OCI-LY1 (cell line): ENCODE data around the gene ORC2.

Experiments
- H2AFZ ChIP-seq: fragments of 200-600 bp; sonication (generic), shearing (Covaris generic); 2 replicates; pipeline ENCODE4 v1.6.0; 2014; ENCODE audit warnings: antibody characterized with exemption, mild to moderate bottlenecking, low read length
- H3F3A ChIP-seq: fragments of 200-600 bp; sonication (generic), shearing (Covaris generic); 2 replicates; pipeline ENCODE4 v1.6.0; 2014; ENCODE audit warnings: mild to moderate bottlenecking, antibody characterized with exemption, low read length, moderate library complexity; ENCODE audit not compliant: insufficient read depth
- H3K27ac ChIP-seq: fragments of 200-600 bp; sonication (generic); 2 replicates; pipeline ENCODE4 v1.5.1; 2014; ENCODE audit warnings: low read length, mixed run types, mild to moderate bottlenecking, low read depth; ENCODE audit not compliant: poor library complexity, severe bottlenecking
- H3K27me3 ChIP-seq: fragments of 200-600 bp; sonication (generic); 2 replicates; pipeline ENCODE4 v1.6.0; 2014; ENCODE audit warnings: antibody characterized with exemption, mild to moderate bottlenecking, low read length, moderate library complexity; ENCODE audit not compliant: insufficient read depth
- H3K36me3 ChIP-seq: fragments of 200-600 bp; sonication (generic); 2 replicates; pipeline ENCODE4 v1.6.1; 2014; ENCODE audit warnings: mild to moderate bottlenecking, antibody characterized with exemption, low read length, moderate library complexity, mixed read lengths; ENCODE audit not compliant: insufficient read depth
- H3K4me1 ChIP-seq: fragments of 200-600 bp; sonication (generic); 2 replicates; pipeline ENCODE4 v1.5.1; 2014; ENCODE audit warnings: mild to moderate bottlenecking, low read length, moderate library complexity; ENCODE audit not compliant: insufficient read depth, severe bottlenecking
- H3K4me2 ChIP-seq: fragments of 200-600 bp; sonication (generic), shearing (Covaris generic); 2 replicates; pipeline ENCODE4 v1.6.1; 2014; ENCODE audit warnings: low read length
- H3K4me3 ChIP-seq: fragments of 200-600 bp; sonication (generic); 2 replicates; pipeline ENCODE4 v1.5.1; 2014; ENCODE audit warnings: low read length, low read depth, mild to moderate bottlenecking, mixed read lengths; ENCODE audit not compliant: poor library complexity, severe bottlenecking
- H3K79me2 ChIP-seq: fragments of 200-600 bp; shearing (Covaris generic); 2 replicates; pipeline ENCODE4 v1.6.1; 2016; ENCODE audit warnings: mixed run types, low read length, mixed read lengths; ENCODE audit not compliant: insufficient read depth
- H3K9ac ChIP-seq: fragments of 200-600 bp; sonication (generic), shearing (Covaris generic); 2 replicates; pipeline ENCODE4 v1.6.1; 2014; ENCODE audit warnings: mild to moderate bottlenecking, low read length, mixed read lengths
- H3K9me2 ChIP-seq: fragments of 200-600 bp; sonication (generic), shearing (Covaris generic); 2 replicates; pipeline ENCODE4 v1.6.1; 2014; ENCODE audit warnings: low read depth, mild to moderate bottlenecking, low read length, mixed read lengths
- H3K9me3 ChIP-seq: fragments of 200-600 bp; shearing (Covaris generic); 2 replicates; pipeline ENCODE4 v1.6.1; 2014; ENCODE audit warnings: low read length, mixed read lengths
- H4K20me1 ChIP-seq: fragments of 200-600 bp; sonication (generic), shearing (Covaris generic); 2 replicates; pipeline ENCODE4 v1.6.0; 2016; ENCODE audit warnings: mild to moderate bottlenecking, low read length; ENCODE audit not compliant: insufficient read depth
- EZH2 ChIP-seq: fragments of 200-600 bp; sonication (generic), shearing (Covaris generic); IDR thresholded peaks from 2 replicates; pipeline ENCODE4 v1.8.0; 2017; ENCODE audit warnings: borderline replicate concordance, mixed run types, mild to moderate bottlenecking, antibody characterized with exemption, low read length, moderate library complexity, mixed read lengths
- TF ChIP-seq, protein P1 (sequence below): fragments of 200-600 bp; sonication (generic), shearing (Covaris generic); IDR thresholded peaks from 2 replicates; pipeline ENCODE4 v1.5.1; 2017; ENCODE audit warnings: mild to moderate bottlenecking, antibody characterized with exemption, low read length, moderate library complexity, mixed read lengths

ORC2 gene

DNA sequence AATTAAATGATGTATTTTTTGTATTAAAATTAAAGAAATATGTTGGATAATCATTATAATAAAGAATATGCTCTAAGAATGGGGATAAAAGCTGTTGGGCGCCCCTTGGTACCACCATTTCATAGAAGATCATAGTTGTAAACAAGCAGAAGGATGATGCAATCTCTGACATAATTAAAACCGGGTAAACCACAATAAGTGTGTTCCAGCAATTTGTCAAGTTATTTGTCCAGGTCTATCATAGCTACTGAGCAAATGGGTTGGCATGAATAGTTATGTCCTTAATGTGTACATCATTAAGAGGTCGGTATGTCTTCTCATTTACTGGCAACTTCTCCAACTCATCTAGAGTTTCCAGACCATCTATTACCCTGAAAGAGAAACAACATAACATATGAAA lies 92.3 kb downstream of the ORC2 start:
- H3K36me3 ChIP-seq = peaks cover 54% of the 10 kb centered on the region

DNA sequence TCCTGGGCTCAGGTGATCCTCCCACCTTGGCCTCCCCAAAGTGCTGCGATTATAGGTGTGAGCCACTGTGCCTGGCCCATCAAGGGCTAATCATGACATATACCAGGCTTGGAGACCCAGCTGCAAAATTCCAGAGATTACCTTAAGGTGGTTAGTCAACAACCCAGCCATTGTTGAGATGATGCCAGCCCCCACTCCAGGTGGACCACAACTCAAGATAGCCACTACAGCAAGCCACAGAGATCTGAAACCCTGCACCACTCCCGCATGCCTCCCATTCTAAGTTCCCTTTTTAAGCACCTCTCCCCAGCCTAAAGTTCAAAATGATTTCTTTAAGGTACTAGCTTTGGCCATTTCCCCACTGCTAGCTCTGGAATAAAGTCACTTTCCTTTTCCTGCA lies 94.4 kb downstream of the ORC2 start:
- no peak overlapping the region for H3K9ac ChIP-seq
- no peak overlapping the region for H2AFZ ChIP-seq
- no peaks in the 10 kb centered on the region for H3K9me3 ChIP-seq
- H3K79me2 ChIP-seq = peaks cover 4% of the 10 kb centered on the region
- H3K9me2 ChIP-seq = no peaks in the 10 kb centered on the region
- no peaks in the 10 kb centered on the region for H3F3A ChIP-seq
- H3K27ac ChIP-seq = no peak overlapping the region
- H3K36me3 ChIP-seq = peaks cover 33% of the 10 kb centered on the region
- H3K27me3 ChIP-seq = no peaks in the 10 kb centered on the region
- TF ChIP-seq, protein P1, sequence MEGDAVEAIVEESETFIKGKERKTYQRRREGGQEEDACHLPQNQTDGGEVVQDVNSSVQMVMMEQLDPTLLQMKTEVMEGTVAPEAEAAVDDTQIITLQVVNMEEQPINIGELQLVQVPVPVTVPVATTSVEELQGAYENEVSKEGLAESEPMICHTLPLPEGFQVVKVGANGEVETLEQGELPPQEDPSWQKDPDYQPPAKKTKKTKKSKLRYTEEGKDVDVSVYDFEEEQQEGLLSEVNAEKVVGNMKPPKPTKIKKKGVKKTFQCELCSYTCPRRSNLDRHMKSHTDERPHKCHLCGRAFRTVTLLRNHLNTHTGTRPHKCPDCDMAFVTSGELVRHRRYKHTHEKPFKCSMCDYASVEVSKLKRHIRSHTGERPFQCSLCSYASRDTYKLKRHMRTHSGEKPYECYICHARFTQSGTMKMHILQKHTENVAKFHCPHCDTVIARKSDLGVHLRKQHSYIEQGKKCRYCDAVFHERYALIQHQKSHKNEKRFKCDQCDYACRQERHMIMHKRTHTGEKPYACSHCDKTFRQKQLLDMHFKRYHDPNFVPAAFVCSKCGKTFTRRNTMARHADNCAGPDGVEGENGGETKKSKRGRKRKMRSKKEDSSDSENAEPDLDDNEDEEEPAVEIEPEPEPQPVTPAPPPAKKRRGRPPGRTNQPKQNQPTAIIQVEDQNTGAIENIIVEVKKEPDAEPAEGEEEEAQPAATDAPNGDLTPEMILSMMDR = no peak
- TF ChIP-seq EZH2 = no peak
- no peaks in the 10 kb centered on the region for H4K20me1 ChIP-seq
- no peak overlapping the region for H3K4me2 ChIP-seq
- H3K4me3 ChIP-seq = no peak overlapping the region
- H3K4me1 ChIP-seq = peaks cover 7% of the 10 kb centered on the region

More for the DNA sequence above, 92.3 kb downstream of the ORC2 start:
- no peaks in the 10 kb centered on the region for H3K9me3 ChIP-seq
- no peaks in the 10 kb centered on the region for H4K20me1 ChIP-seq
- no peaks in the 10 kb centered on the region for H3K27me3 ChIP-seq
- no peak overlapping the region for H3K27ac ChIP-seq
- TF ChIP-seq EZH2 = no peak
- TF ChIP-seq, protein P1 = no peak
- no peaks in the 10 kb centered on the region for H3K9me2 ChIP-seq
- H3K4me2 ChIP-seq = no peak overlapping the region
- no peak overlapping the region for H3K4me3 ChIP-seq
- no peaks in the 10 kb centered on the region for H3F3A ChIP-seq
- no peaks in the 10 kb centered on the region for H3K79me2 ChIP-seq
- no peaks in the 10 kb centered on the region for H3K4me1 ChIP-seq
- H2AFZ ChIP-seq = no peak overlapping the region
- H3K9ac ChIP-seq = no peak overlapping the region

DNA sequence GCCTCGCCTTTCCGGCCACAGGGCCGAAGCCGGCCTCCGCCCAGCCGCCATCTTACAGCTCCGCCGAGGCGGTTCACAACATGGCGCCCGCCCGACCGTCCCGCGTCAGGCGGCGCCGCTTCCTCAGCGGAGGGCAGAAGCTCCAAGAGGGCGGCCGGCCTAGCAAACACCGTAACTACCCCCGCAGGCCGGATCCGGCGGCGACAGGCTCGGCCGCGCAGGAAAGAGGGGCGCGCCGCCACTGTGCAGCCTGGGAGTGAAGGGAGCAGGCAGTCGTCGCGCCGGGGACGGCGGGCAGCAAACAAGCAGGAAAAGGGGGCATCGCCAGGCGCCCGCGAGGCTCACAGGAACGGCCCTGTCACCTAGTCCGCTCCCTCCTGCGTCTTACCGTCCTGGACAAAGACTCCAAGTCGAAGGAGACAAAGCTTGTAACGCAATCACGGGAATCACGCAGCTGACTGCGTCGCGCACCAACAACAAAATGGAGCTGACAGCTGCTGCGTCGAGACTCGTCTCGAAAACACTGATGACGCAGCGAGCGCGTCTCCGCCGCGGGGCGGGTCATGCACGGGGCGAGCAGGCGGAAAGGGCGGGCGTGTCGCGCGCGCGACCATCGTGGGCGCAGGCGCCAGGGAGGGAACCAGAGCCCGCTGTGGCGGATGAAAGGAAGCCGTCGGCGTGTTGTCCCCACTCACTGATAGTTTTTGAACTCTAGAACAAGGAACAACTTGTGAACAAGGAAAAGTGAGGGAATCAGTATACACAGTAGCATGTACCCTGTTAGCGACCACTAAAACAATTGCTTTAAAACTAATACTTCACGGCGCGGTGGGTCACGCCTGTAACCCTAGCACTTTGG lies 99.1 kb downstream of the ORC2 start, which contains the start of gene CLK1:
Gene CLK1, minus strand, starts transcription at position 483 of the 859 bp plus-strand sequence. CDS start 2,796 bp downstream, outside the sequence.
- peak within 1 kb of the TSS; percentile 79 for H3K4me3 ChIP-seq
- no peaks in the 10 kb centered on the region for H3K27me3 ChIP-seq
- TF ChIP-seq, protein P1 = no peak
- TF ChIP-seq EZH2 = no peak
- peaks cover 41% of the 10 kb centered on the region for H3K36me3 ChIP-seq
- peak within 1 kb of the TSS; percentile 72; the same call in 1 of the 2 replicates for H2AFZ ChIP-seq
- H3K9ac ChIP-seq = peak within 1 kb of the TSS; percentile 96
- H4K20me1 ChIP-seq = peaks cover 3% of the 10 kb centered on the region; the same call in 1 of the 2 replicates
- H3K79me2 ChIP-seq = peaks cover 50% of the 10 kb centered on the region
- H3K9me2 ChIP-seq = no peaks in the 10 kb centered on the region
- no peaks in the 10 kb centered on the region for H3K9me3 ChIP-seq
- H3K4me2 ChIP-seq = peak within 1 kb of the TSS; percentile 86
- no peaks in the 10 kb centered on the region for H3F3A ChIP-seq
- H3K4me1 ChIP-seq = peaks cover 25% of the 10 kb centered on the region
- peak within 1 kb of the TSS; percentile 84 for H3K27ac ChIP-seq
